ENCODE data around the gene PRR16.

DNA sequence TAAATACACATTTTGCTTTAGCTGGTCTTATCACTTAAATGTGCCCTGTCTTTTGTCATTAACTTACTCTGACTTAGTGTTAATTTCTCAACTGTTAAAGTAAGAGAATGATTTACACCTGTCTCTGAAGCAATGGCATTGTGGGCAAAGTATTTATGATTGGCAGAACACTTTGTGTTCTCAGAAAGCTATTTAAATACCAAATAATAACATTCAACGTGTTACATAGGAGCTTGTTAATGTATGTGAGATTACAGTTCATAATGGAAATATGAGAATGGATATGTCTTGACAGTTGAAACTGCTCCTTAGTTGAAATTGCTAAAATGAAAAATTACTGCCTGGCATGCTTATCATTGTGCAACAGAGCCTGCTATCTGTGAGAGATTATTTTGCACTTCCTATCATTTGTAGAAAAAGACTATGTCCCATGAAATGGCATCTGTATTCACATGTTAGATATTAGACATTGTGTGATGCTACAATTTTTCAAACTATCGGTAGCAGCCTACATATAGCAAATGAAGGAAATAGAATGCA is 46.1 kb downstream of the PRR16 start:
- TF ChIP-seq, protein P1, sequence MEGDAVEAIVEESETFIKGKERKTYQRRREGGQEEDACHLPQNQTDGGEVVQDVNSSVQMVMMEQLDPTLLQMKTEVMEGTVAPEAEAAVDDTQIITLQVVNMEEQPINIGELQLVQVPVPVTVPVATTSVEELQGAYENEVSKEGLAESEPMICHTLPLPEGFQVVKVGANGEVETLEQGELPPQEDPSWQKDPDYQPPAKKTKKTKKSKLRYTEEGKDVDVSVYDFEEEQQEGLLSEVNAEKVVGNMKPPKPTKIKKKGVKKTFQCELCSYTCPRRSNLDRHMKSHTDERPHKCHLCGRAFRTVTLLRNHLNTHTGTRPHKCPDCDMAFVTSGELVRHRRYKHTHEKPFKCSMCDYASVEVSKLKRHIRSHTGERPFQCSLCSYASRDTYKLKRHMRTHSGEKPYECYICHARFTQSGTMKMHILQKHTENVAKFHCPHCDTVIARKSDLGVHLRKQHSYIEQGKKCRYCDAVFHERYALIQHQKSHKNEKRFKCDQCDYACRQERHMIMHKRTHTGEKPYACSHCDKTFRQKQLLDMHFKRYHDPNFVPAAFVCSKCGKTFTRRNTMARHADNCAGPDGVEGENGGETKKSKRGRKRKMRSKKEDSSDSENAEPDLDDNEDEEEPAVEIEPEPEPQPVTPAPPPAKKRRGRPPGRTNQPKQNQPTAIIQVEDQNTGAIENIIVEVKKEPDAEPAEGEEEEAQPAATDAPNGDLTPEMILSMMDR (conservative IDR thresholded peaks at IDR 0.05; ENCODE audit: low read depth, low read length), result no peak
- no peak for TF ChIP-seq EZH2 (IDR thresholded peaks at IDR 0.05; ENCODE audit: borderline replicate concordance, low read depth, low read length, poor library complexity, severe bottlenecking)
